Omental fat pad (tissue), 4 donors: Measurements from ENCODE around the gene RAD51. TPM values are rescaled to one million over a fixed set of nuclear protein-coding genes. Genes with fewer than 3 reads are reported as not detected.

Experiments used
- ATAC-seq: fragments of 150-250 bp; one replicate; pipeline ENCODE4 v1.9.1; 2016; ENCODE audit warnings: mild to moderate bottlenecking, moderate library complexity; ENCODE audit not compliant: low FRiP score
- DNase-seq: peaks from one replicate; pipeline ENCODE4 v3.0.0-alpha.2; 2019; ENCODE audit warnings: low spot score
- total RNA-seq, 4 donors: library from RNA; depleted of rRNA; stranded (reverse); fragments of >200 nt; gene quantifications; one replicate each; pipeline ENCODE4 v1.1.0, GENCODE V29; 2016
- TF ChIP-seq, protein P1 (sequence below), 3 donors: fragments of 450-650 bp; IDR thresholded peaks; one replicate each; pipeline ENCODE4 v1.5.1; 2016 to 2017; ENCODE audit warnings: antibody characterized with exemption in 3 of 3, mild to moderate bottlenecking in 3 of 3, moderate library complexity in 2 of 3

Gene RAD51
- total RNA-seq, 4 donors from 2014 or later = 0.84 TPM; not detected in 2

DNA sequence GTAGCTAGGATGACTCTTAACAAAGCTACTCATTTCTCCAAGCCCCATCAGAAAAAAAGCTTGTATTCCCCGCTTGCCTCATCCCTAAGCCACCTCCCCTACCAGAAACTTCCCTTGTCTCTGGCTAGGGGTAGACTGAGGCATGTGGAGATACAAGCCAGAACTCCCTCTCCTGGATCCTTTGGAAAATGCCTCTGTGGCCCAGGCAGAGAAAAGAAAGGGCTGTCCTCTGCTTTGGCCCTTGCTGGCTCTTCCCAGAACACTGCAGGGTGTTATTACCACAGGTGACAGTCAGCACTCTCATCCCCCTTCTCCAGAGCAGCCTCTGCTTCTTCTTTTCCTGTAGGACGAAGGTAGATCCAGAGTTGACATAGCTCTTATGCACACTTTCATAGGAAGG, 44.9 kb downstream of the RAD51 start:
- TF ChIP-seq, protein P1, sequence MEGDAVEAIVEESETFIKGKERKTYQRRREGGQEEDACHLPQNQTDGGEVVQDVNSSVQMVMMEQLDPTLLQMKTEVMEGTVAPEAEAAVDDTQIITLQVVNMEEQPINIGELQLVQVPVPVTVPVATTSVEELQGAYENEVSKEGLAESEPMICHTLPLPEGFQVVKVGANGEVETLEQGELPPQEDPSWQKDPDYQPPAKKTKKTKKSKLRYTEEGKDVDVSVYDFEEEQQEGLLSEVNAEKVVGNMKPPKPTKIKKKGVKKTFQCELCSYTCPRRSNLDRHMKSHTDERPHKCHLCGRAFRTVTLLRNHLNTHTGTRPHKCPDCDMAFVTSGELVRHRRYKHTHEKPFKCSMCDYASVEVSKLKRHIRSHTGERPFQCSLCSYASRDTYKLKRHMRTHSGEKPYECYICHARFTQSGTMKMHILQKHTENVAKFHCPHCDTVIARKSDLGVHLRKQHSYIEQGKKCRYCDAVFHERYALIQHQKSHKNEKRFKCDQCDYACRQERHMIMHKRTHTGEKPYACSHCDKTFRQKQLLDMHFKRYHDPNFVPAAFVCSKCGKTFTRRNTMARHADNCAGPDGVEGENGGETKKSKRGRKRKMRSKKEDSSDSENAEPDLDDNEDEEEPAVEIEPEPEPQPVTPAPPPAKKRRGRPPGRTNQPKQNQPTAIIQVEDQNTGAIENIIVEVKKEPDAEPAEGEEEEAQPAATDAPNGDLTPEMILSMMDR (IDR thresholded peaks at IDR 0.05) = no peak
- DNase-seq = no peak
- no peak for ATAC-seq

DNA sequence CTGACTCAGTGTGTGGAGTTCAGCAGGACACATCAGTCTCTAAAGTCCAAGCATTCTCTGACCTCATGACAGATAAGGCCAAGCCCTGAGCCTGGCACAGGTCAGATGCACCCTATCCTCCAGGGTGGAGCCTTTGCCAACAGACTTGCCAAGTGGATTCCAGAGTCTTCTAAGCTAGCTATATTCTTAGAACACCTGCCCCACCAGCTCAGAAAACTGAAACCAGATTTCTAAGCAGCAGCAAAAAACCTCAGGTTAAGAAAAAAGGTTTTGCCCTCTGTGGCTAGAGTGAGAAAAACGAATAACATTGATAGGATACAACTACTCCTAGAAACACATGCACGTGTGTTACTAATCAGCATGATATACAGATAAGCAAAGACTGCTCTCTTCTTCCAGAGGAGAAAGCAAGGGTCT, 48.5 kb downstream of the RAD51 start:
- TF ChIP-seq, protein P1 (IDR thresholded peaks at IDR 0.05) = no peak
- DNase-seq (no peak), ATAC-seq (no peak)

DNA sequence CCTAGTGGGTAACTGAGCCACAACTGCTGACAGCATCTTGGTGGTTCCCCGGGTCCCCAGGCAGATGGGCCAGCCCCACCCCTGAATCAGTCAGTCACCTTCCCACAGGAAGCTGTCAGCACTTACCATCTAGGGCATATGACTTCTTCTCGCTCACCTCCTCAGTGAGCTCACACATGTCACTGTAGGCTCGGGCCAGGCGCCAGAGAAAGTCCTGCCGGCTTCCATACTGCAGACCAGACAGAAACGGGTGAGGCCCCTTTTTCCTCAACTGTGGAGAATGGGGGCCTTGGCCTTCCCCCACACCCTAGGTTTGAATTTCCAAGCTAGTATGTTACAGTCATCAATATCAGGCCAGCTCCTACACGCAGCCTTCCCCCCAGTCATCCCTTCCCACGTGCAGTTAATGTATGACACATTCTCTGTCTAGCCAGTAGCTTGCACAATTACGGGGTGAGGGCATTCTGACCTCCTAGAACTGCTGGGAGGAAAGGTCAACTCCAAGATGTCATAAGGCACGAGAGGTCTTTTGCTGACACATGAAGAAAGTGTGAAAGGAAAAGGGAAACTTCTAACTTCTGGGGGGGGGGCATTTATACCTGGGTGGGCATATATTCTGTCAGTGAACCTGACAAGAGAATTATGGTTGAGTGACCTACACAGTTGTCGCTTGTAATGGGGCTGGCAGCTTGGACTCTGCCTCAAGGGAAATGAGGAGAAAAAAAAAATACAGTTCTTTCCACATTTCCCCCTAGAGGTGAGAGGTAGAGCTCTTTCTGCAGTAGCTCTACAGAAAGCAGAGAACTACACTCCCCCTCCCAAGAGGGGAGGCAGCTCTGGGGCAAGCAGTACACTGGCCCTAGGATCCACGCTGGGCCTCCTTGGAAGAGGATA, 49.2 kb downstream of the RAD51 start:
- TF ChIP-seq, protein P1 (IDR thresholded peaks at IDR 0.05) = no peak
- DNase-seq (no peak), ATAC-seq (peak; percentile 59)

DNA sequence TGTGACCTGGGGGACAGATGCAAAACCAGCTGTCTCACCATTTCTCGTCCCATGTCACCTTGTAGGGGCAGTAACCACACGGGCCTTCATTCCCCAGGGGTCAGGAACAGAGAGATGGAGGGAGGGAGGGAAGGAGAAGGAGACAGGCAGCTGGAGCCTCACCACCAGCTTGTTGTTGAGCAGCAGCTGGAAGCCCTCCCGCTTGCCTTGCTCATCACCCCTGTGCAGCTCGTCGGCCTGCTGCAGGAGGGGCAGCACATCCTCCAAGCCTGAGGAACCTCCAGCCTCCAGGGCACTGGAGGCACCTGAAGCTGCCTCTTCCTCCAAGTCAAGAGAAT, 49.8 kb downstream of the RAD51 start:
- DNase-seq (no peak), ATAC-seq (no peak)
- TF ChIP-seq, protein P1 (IDR thresholded peaks at IDR 0.05) = no peak

DNA sequence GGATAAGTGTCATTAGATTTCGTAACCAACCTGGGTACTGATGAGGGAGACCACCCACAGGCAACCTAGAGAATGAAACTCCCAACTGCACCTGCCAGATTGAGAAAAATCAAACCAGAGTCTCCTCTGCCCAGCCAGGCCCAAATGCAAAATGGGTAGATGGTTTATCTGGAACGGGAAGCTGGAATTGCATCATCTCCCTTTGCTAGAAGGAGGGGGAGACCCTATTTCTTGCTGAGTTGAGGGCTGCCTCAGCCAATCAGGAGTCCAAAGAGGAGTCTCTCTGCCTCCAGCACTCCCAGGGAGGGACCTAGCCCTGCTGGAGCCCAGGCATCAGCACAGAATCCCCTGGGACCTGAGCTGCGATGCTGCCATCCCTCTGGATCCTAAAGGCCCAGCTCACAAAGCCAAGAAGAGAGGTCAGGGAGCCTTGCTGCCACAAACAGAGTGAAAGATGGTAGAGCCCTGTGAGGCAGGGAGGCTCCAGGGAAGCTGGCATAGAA, 52.0 kb downstream of the RAD51 start:
- ATAC-seq (no peak), DNase-seq (no peak)
- TF ChIP-seq, protein P1 (IDR thresholded peaks at IDR 0.05) = no peak

DNA sequence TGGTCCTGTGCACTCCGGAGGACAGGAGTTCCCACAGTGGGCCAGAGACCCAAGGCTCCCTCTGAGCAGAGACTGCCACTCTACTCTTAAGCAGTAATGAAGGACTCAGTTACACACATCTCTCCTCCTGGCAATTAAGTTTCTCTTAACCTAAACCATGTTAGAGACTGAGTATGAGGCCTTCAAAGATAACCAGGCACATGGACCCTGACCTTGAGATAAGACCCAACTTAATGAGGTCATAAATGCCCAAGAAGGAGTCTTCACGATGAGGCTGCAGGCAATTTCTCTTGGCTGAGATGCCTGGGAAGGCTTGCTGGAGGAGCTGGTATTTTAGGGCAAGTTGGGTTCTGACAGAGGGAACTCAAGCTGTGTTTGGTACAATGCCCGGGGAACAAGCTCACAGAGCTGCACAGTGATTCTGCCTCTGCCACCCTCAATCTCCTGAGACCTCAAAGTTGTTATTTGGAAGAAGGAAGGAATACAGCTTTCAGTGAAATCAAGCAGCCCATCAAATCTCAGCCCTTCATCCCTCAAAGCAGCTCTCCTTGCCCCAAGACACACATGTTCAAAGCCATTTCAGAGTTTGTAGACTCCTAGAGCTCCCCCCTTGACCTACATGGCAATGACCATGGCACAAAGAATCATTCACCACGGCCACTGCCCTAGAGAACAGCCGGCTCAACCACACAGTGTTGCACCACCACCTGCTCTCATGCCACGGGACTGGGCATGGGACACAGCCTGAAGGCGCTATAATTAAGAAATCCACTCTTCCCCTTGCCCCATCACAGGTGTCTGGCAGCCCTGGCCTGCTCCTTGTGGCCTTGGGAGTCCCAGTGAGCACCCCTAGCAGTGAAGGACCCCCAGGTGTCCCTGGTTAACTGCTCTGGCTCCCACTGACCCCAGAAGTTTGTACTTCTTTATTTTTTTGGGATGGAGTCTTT, 53.0 kb downstream of the RAD51 start:
- no peak for DNase-seq
- ATAC-seq = no peak
- TF ChIP-seq, protein P1 (IDR thresholded peaks at IDR 0.05) = no peak
